HG02973 (cell line): Measurements from ENCODE around the gene SHQ1.
"Not testable (repeated sequence)": the region's sequence is repeated elsewhere in the genome, so short reads cannot be mapped to it uniquely, and the experiment has no call there.

ENCODE experiments used
- ATAC-seq: cut with Tn5 transposase; IDR thresholded peaks from one replicate; pipeline ENCODE4 v1.9.1; 2021; ENCODE audit warnings: moderate library complexity; ENCODE audit not compliant: unreplicated experiment

The SHQ1 gene

GRCh38 chr3:72722930-72723726, 125.1 kb downstream of the SHQ1 start:
- ATAC-seq = peak; percentile 63

GRCh38 chr3:72721683-72722381, 126.4 kb downstream of the SHQ1 start:
- no peak for ATAC-seq

GRCh38 chr3:72720566-72720965, 127.7 kb downstream of the SHQ1 start:
- ATAC-seq = no peak

DNA sequence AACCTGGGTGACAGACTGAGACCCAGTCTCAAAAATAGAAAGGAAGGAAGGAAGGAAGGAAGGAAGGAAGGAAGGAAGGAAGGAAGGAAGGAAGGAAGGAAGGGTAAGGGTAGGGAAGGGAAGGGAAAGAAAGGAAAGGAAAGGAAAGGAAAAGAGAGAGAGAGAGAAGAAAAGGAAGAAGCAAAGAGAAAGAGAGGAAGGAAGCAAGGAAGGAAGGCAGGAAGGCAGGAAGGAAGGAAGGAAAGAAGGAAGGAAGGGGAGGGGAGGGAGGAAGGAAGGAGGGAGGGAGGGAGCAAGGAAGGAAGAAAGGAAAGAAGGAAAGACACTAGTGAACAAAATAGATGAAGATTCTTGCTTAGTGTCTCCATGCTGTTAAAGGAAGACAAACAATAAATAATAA, 129.1 kb downstream of the SHQ1 start:
- ATAC-seq = no peak

DNA sequence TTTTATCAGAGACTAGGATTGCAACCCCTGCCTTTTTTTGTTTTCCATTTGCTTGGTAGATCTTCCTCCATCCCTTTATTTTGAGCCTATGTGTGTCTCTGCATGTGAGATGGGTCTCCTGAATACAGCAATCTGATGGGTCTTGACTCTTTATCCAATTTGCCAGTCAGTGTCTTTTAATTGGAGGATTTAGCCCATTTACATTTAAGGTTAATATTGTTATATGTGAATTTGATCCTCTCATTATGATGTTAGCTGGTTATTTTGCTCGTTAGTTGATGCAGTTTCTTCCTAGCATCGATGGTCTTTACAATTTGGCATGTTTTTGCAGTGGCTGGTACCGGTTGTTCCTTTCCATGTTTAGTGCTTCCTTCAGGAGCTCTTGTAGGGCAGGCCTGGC, 134.1 kb downstream of the SHQ1 start:
- not testable (repeated sequence) for ATAC-seq

DNA sequence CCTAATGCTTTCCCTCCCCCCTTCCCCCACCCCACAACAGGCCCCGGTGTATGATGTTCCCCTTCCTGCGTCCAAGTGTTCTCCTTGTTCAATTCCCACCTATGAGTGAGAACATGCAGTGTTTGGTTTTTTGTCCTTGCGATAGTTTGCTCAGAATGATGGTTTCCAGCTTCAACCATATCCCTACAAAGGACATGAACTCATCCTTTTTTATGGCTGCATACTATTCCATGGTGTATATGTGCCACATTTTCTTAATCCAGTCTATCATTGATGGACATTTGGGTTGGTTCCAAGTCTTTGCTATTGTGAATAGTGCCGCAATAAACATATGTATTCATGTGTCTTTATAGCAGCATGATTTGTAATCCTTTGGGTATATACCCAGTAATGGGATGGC, 137.8 kb downstream of the SHQ1 start:
- not testable (repeated sequence) for ATAC-seq

DNA sequence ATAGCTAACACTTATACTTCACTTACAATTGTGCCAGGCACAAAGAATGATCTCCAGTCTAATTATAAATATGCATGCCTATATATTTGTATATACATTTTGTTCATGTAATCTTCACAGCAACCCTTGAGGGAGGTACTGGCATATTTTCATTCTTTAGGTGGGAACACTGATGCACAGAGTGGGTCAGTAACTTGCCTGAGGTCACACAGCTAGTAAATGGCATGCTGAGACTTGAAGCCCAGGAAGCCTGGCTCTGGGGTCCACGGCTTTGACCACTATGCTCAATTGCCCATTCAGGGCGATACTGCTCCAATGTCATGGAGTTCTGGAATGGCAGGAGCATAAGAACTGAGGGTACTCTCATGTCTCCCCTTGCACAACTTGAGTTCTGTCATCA, 139.8 kb downstream of the SHQ1 start:
- no peak for ATAC-seq

DNA sequence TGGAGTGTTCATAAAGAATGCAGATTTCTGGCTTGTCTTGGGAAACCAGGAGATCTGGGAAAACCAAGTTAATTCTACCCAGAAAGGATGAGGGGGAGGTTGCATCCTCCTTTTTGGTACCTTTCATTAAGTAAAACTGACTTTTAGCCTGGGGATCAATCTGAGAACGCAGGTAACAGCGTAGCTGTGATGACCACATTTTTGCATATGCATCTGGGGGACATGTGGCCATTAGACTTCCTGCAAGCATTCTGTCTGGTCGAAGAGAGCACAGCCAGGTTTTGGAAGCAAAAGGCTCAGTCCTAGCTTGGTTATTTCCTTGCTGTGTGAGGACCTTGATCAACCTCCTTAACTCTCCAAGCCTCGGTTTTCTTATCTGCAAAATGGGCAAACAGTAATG, 145.2 kb downstream of the SHQ1 start:
- ATAC-seq = no peak

- no peak for ATAC-seq
These were observed 145.9 kb downstream of the SHQ1 start for GRCh38 chr3:72702390-72702789.

DNA sequence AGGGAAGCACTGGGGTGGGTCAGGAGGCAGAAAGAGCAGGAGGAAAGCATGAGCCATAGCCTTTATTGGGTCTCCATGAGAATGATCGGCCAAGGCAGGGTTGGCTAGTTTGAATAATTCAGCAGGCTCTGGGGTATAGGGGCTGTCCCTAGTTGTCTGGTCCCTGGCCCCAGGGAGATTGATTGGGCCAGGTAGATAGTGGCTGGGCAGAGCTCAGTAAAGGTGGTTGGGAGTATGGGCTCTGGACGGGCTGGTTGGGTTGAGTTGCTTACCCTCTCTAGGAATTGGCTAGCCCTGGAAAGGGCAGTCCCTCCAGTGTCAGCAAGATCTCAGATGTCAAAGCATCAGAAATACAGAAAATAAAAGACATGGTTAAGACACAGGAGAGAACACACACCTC, 148.1 kb downstream of the SHQ1 start:
- no peak for ATAC-seq

DNA sequence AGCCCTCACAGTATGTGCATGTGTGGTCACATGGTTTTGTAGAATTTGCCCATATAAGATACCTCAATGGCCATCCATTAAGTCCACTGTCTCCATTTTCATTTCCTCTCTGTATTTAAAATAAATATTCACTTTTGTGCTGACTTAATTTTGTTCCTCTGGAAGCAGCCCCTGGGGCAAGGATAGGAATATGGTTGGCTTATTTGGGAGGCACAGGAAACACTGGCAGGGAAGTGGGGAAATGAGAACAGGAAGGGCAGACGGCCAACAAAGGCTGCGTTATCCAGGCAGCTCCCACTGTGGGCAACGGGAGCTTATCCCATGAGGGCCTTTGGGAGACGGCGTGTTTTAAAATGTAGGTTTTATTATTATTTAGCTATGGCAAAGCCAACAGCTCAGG, 148.6 kb downstream of the SHQ1 start:
- ATAC-seq = no peak
